Left colon (tissue), 2 donors: ENCODE results near the gene NMU. TPM values are rescaled to one million over a fixed set of nuclear protein-coding genes. Genes with fewer than 3 reads are reported as not detected.

Experiments
- total RNA-seq, 2 donors: library from RNA; stranded (reverse); fragmentation: NEBNext Ultra II Directional; extraction: Animal tissue kit (Norgen Biotek cat#: 25700); gene quantifications; one replicate each; pipeline ENCODE4 v1.2.1, GENCODE V29; 2021
- donor health status: DM: no; HTN: no; CAD: no.
- donor health status: DM: yes; HTN: yes; CAD: no.

The NMU gene
- total RNA-seq, 2 donors from 2014 or later = 0.42 to 0.67 TPM

Other genes starting within 250 kb of the NMU start
- 10 to 100 TPM; 65.8 to 71.9 TPM for gene TMEM165, start 240.3 kb downstream of the NMU start, total RNA-seq
- 10 to 100 TPM; 19.0 to 21.9 TPM for gene CLOCK, start 89.4 kb downstream of the NMU start, total RNA-seq
- not detected for gene PDCL2, start 44.1 kb downstream of the NMU start, total RNA-seq
- gene EXOC1L, start 183.5 kb upstream of the NMU start, total RNA-seq = not detected
- gene EXOC1, start 217.3 kb upstream of the NMU start, total RNA-seq = 10 to 100 TPM; 37.1 to 43.8 TPM